Measurements from ENCODE around the gene RRP1. TPM values are rescaled to one million over a fixed set of nuclear protein-coding genes. Genes with fewer than 3 reads are reported as not detected.
A peak's percentile ranks its signal among the peaks of the same experiment; 100 is the strongest.

RRP1 gene
- total and polyA plus RNA-seq, 2 of the 13 experiments (the other 11 are each of a cell fraction or from before 2014, with no cell fraction given): 20.1 to 35.1 TPM

DNA sequence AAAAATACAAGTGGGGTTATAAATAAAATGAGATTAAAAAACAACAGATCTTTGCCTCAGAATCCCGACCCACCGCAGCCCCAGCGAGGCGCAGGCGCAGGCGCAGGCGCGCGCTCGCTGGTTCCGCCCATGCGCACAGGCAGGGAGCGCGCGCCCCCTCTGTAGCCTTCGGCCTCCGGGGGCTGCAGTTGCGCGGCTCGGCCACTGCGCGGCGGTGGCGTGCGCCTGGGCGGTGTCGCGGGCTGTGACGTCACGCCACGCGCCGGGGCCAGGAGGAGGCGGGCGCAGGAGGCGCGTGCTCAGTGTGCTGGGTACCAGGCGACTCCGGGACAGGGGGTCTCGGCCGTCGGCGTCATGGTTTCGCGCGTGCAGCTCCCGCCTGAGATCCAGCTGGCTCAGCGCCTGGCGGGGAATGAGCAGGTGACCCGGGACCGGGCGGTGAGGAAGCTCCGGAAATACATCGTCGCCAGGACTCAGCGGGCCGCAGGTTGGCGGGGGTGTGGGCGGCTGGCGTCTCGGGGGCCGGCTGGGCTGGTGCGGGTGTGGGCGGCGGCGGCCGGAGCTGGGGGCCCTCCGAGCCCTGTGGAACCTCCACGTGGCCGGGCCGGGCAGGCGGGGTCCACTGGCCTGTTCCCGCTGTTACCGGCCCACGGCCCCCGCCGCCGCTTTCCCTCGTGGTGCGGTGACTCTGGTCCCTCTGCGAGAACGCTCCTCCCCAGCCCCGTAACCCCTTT is at the start of gene RRP1 (continued):
- TF ChIP-seq SIX4 (CRISPR knock-in tag; IDR thresholded peaks at IDR 0.05): no peak
- no peak for TF ChIP-seq MIER2 (CRISPR knock-in tag; IDR thresholded peaks at IDR 0.05)
- TF ChIP-seq U2AF1 (optimal IDR thresholded peaks at IDR 0.05; ENCODE audit: low read depth, low read length): no peak
- no peak for TF ChIP-seq ISX (CRISPR knock-in tag; conservative IDR thresholded peaks at IDR 0.05)
- TF ChIP-seq ZNF747 (CRISPR knock-in tag; IDR thresholded peaks at IDR 0.05; ENCODE audit: borderline replicate concordance): peak; percentile 61; the same call in 1 of the 2 replicates
- TF ChIP-seq RFXANK (CRISPR knock-in tag; IDR thresholded peaks at IDR 0.05): peak; percentile 72; the same call in 1 of the 2 replicates
- TF ChIP-seq ZZZ3 (CRISPR knock-in tag; IDR thresholded peaks at IDR 0.05; ENCODE audit: borderline replicate concordance): no peak
- no peak for TF ChIP-seq RBAK (CRISPR knock-in tag; IDR thresholded peaks at IDR 0.05)
- TF ChIP-seq, protein P1, sequence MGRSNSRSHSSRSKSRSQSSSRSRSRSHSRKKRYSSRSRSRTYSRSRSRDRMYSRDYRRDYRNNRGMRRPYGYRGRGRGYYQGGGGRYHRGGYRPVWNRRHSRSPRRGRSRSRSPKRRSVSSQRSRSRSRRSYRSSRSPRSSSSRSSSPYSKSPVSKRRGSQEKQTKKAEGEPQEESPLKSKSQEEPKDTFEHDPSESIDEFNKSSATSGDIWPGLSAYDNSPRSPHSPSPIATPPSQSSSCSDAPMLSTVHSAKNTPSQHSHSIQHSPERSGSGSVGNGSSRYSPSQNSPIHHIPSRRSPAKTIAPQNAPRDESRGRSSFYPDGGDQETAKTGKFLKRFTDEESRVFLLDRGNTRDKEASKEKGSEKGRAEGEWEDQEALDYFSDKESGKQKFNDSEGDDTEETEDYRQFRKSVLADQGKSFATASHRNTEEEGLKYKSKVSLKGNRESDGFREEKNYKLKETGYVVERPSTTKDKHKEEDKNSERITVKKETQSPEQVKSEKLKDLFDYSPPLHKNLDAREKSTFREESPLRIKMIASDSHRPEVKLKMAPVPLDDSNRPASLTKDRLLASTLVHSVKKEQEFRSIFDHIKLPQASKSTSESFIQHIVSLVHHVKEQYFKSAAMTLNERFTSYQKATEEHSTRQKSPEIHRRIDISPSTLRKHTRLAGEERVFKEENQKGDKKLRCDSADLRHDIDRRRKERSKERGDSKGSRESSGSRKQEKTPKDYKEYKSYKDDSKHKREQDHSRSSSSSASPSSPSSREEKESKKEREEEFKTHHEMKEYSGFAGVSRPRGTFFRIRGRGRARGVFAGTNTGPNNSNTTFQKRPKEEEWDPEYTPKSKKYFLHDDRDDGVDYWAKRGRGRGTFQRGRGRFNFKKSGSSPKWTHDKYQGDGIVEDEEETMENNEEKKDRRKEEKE (IDR thresholded peaks at IDR 0.05): no peak
- peak; percentile 85 for TF ChIP-seq CREM (IDR thresholded peaks at IDR 0.05)
- TF ChIP-seq CREM (CRISPR knock-in tag; IDR thresholded peaks at IDR 0.05): peak; percentile 88
- TF ChIP-seq, protein P2, sequence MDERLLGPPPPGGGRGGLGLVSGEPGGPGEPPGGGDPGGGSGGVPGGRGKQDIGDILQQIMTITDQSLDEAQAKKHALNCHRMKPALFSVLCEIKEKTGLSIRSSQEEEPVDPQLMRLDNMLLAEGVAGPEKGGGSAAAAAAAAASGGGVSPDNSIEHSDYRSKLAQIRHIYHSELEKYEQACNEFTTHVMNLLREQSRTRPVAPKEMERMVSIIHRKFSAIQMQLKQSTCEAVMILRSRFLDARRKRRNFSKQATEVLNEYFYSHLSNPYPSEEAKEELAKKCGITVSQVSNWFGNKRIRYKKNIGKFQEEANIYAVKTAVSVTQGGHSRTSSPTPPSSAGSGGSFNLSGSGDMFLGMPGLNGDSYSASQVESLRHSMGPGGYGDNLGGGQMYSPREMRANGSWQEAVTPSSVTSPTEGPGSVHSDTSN (CRISPR knock-in tag; IDR thresholded peaks at IDR 0.05): no peak
- TF ChIP-seq ELF4 (CRISPR knock-in tag; IDR thresholded peaks at IDR 0.05; ENCODE audit: borderline replicate concordance): no peak; the same call in 1 of the 2 replicates
- TF ChIP-seq, protein P3, sequence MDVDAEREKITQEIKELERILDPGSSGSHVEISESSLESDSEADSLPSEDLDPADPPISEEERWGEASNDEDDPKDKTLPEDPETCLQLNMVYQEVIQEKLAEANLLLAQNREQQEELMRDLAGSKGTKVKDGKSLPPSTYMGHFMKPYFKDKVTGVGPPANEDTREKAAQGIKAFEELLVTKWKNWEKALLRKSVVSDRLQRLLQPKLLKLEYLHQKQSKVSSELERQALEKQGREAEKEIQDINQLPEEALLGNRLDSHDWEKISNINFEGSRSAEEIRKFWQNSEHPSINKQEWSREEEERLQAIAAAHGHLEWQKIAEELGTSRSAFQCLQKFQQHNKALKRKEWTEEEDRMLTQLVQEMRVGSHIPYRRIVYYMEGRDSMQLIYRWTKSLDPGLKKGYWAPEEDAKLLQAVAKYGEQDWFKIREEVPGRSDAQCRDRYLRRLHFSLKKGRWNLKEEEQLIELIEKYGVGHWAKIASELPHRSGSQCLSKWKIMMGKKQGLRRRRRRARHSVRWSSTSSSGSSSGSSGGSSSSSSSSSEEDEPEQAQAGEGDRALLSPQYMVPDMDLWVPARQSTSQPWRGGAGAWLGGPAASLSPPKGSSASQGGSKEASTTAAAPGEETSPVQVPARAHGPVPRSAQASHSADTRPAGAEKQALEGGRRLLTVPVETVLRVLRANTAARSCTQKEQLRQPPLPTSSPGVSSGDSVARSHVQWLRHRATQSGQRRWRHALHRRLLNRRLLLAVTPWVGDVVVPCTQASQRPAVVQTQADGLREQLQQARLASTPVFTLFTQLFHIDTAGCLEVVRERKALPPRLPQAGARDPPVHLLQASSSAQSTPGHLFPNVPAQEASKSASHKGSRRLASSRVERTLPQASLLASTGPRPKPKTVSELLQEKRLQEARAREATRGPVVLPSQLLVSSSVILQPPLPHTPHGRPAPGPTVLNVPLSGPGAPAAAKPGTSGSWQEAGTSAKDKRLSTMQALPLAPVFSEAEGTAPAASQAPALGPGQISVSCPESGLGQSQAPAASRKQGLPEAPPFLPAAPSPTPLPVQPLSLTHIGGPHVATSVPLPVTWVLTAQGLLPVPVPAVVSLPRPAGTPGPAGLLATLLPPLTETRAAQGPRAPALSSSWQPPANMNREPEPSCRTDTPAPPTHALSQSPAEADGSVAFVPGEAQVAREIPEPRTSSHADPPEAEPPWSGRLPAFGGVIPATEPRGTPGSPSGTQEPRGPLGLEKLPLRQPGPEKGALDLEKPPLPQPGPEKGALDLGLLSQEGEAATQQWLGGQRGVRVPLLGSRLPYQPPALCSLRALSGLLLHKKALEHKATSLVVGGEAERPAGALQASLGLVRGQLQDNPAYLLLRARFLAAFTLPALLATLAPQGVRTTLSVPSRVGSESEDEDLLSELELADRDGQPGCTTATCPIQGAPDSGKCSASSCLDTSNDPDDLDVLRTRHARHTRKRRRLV (CRISPR knock-in tag; IDR thresholded peaks at IDR 0.05): no peak
- TF ChIP-seq, protein P4, sequence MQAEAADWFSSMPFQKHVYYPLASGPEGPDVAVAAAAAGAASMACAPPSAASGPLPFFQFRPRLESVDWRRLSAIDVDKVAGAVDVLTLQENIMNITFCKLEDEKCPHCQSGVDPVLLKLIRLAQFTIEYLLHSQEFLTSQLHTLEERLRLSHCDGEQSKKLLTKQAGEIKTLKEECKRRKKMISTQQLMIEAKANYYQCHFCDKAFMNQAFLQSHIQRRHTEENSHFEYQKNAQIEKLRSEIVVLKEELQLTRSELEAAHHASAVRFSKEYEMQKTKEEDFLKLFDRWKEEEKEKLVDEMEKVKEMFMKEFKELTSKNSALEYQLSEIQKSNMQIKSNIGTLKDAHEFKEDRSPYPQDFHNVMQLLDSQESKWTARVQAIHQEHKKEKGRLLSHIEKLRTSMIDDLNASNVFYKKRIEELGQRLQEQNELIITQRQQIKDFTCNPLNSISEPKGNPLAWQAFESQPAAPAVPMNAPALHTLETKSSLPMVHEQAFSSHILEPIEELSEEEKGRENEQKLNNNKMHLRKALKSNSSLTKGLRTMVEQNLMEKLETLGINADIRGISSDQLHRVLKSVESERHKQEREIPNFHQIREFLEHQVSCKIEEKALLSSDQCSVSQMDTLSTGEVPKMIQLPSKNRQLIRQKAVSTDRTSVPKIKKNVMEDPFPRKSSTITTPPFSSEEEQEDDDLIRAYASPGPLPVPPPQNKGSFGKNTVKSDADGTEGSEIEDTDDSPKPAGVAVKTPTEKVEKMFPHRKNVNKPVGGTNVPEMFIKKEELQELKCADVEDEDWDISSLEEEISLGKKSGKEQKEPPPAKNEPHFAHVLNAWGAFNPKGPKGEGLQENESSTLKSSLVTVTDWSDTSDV (CRISPR knock-in tag; IDR thresholded peaks at IDR 0.05): no peak
- TF ChIP-seq ETV6 (CRISPR knock-in tag; conservative IDR thresholded peaks at IDR 0.05): no peak
- TF ChIP-seq SMAD9 (CRISPR knock-in tag; IDR thresholded peaks at IDR 0.05): no peak
- no peak; the same call in 1 of the 2 replicates for TF ChIP-seq ZFP90 (CRISPR knock-in tag; IDR thresholded peaks at IDR 0.05; ENCODE audit: borderline replicate concordance)
